ENCODE measurements around the gene THRB.

GRCh38 chr3:24072193-24072592 is 422.5 kb downstream of the THRB start:
- TF ChIP-seq CTCF (IDR thresholded peaks at IDR 0.05) (no peak), POLR2A (IDR thresholded peaks at IDR 0.05) (no peak)

Data from heart left ventricle (tissue), 13 donors.